SK-N-SH treated with all-trans-retinoic acid at 6 μM for 48 hours (cell line): ENCODE data around the gene PRELID1.

Experiments used
- ARNTL ChIP-seq: fragments of 450-650 bp; formaldehyde crosslinking; IDR thresholded peaks from 2 replicates; pipeline ENCODE4 v1.5.0; 2020; ENCODE audit warnings: low read depth, mild to moderate bottlenecking, moderate library complexity, borderline replicate concordance
- CSRNP3 ChIP-seq: fragments of 250-450 bp; sonication (Bioruptor Pico); IDR thresholded peaks from 2 replicates; pipeline ENCODE4 v1.5.1; 2021; ENCODE audit warnings: mild to moderate bottlenecking, moderate library complexity
- GLIS3 ChIP-seq: fragments of 250-450 bp; sonication (Bioruptor Pico); IDR thresholded peaks from 2 replicates; pipeline ENCODE4 v1.5.0; 2020; ENCODE audit warnings: mild to moderate bottlenecking, moderate library complexity
- PATZ1 ChIP-seq: fragments of 250-450 bp; sonication (Bioruptor Pico); IDR thresholded peaks from 2 replicates; pipeline ENCODE4 v1.8.0; 2020; ENCODE audit warnings: mild to moderate bottlenecking, moderate library complexity, borderline replicate concordance
- ZFP3 ChIP-seq: fragments of 250-450 bp; sonication (Bioruptor Pico); IDR thresholded peaks from 2 replicates; pipeline ENCODE4 v1.5.0; 2020; ENCODE audit warnings: mild to moderate bottlenecking, moderate library complexity
- ZFP30 ChIP-seq: fragments of 450-650 bp; formaldehyde crosslinking; IDR thresholded peaks from 2 replicates; pipeline ENCODE4 v1.5.0; 2022; ENCODE audit warnings: mild to moderate bottlenecking, moderate library complexity
- ZNF565 ChIP-seq: fragments of 450-650 bp; formaldehyde crosslinking; conservative IDR thresholded peaks from 2 replicates; pipeline ENCODE4 v1.5.0; 2020; ENCODE audit warnings: low read depth, mild to moderate bottlenecking, moderate library complexity
- ZNF8 ChIP-seq: fragments of 450-650 bp; formaldehyde crosslinking; IDR thresholded peaks from 2 replicates; pipeline ENCODE4 v1.5.0; 2020; ENCODE audit warnings: mild to moderate bottlenecking, moderate library complexity

GRCh38 chr5:177303121-177303924 is at the start of gene PRELID1, which contains the start of gene RAB24:
- no peak for TF ChIP-seq GLIS3 (CRISPR knock-in tag)
- no peak for TF ChIP-seq ZNF565 (CRISPR knock-in tag)
- TF ChIP-seq ZFP3 (CRISPR knock-in tag): no peak
- TF ChIP-seq ZFP30 (CRISPR knock-in tag): no peak
- TF ChIP-seq ZNF8 (CRISPR knock-in tag): no peak
- TF ChIP-seq ARNTL (CRISPR knock-in tag): no peak
- no peak for TF ChIP-seq PATZ1
- TF ChIP-seq CSRNP3 (CRISPR knock-in tag): no peak
